A549 (cell line): ENCODE data around the gene GLT6D1.

Experiments used
- HDAC2 ChIP-seq: fragments of 200-600 bp; sonication (generic); IDR thresholded peaks from 2 replicates; pipeline ENCODE4 v1.6.1; 2016
- SMC3 ChIP-seq: fragments of >200 bp; sonication (Bioruptor Twin); formaldehyde crosslinking; IDR thresholded peaks from 3 replicates; pipeline ENCODE4 v1.6.1; 2018; ENCODE audit warnings: inconsistent platforms

GRCh38 chr9:135649508-135649907 lies 10.2 kb upstream of the GLT6D1 start:
- TF ChIP-seq SMC3 (no peak), HDAC2 (no peak)
